Activated naive CD4-positive, alpha-beta T cell treated with anti-CD3 and anti-CD28 coated beads, Interleukin-2, amount 50 U/mL, for 24 hours (primary cell): ENCODE data around the gene KDM3B.
A peak's percentile ranks its signal among the peaks of the same experiment; 100 is the strongest.

Experiments
- H3K27ac Mint-ChIP-seq: one replicate; pipeline ENCODE4 v1.8.0; 2021; ENCODE audit warnings: mild to moderate bottlenecking, mixed read lengths
- H3K27me3 Mint-ChIP-seq: one replicate; pipeline ENCODE4 v1.8.0; 2021; ENCODE audit warnings: mixed read lengths
- H3K36me3 Mint-ChIP-seq: one replicate; pipeline ENCODE4 v1.8.0; 2021; ENCODE audit warnings: mixed read lengths
- H3K4me1 Mint-ChIP-seq: one replicate; pipeline ENCODE4 v1.8.0; 2021; ENCODE audit warnings: mixed read lengths
- H3K4me3 Mint-ChIP-seq: one replicate; pipeline ENCODE4 v1.8.0; 2021; ENCODE audit warnings: mild to moderate bottlenecking, mixed read lengths
- H3K9me3 Mint-ChIP-seq: one replicate; pipeline ENCODE4 v1.8.0; 2021; ENCODE audit warnings: mixed read lengths

Gene KDM3B

GRCh38 chr5:138449501-138450239 is 97.2 kb downstream of the KDM3B start:
- no peaks in the 10 kb centered on the region for H3K36me3 Mint-ChIP-seq
- no peaks in the 10 kb centered on the region for H3K9me3 Mint-ChIP-seq
- no peaks in the 10 kb centered on the region for H3K27me3 Mint-ChIP-seq
- H3K4me1 Mint-ChIP-seq: peaks cover 5% of the 10 kb centered on the region
- H3K27ac Mint-ChIP-seq: peak overlapping the region; percentile 24
- H3K4me3 Mint-ChIP-seq: no peak overlapping the region

GRCh38 chr5:138450971-138451370 is 98.5 kb downstream of the KDM3B start:
- Mint-ChIP-seq H3K4me1 (peaks cover 5% of the 10 kb centered on the region), H3K4me3 (no peak overlapping the region), H3K27me3 (no peaks in the 10 kb centered on the region), H3K36me3 (no peaks in the 10 kb centered on the region), H3K9me3 (no peaks in the 10 kb centered on the region), H3K27ac (no peak overlapping the region)

DNA sequence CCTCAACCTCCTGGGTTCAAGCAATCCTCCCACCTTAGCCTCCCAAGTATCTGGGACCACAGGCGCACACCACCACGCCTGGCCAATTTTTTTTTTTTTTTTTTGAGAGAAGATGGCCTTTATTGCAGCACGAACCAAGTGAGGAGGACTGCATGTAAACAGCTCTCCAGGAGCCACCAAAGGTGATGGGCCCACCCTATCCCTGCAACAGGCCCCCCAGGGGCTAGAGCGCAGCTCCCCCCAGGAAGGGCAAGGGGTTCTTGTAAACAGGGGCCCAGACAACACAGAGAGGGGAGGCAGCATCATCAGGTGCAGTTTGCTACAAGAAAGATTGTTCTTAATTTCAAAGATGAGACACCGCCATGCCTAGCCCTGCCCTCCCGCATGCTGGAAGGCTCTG is 100.2 kb downstream of the KDM3B start:
- Mint-ChIP-seq H3K9me3 (no peaks in the 10 kb centered on the region), H3K4me3 (no peak overlapping the region), H3K4me1 (peaks cover 9% of the 10 kb centered on the region), H3K27ac (no peak overlapping the region), H3K27me3 (no peaks in the 10 kb centered on the region), H3K36me3 (no peaks in the 10 kb centered on the region)

GRCh38 chr5:138453590-138453989 is 101.1 kb downstream of the KDM3B start:
- no peaks in the 10 kb centered on the region for H3K9me3 Mint-ChIP-seq
- H3K4me3 Mint-ChIP-seq: no peak overlapping the region
- peaks cover 17% of the 10 kb centered on the region for H3K4me1 Mint-ChIP-seq
- H3K27me3 Mint-ChIP-seq: no peaks in the 10 kb centered on the region
- H3K36me3 Mint-ChIP-seq: no peaks in the 10 kb centered on the region
- no peak overlapping the region for H3K27ac Mint-ChIP-seq

DNA sequence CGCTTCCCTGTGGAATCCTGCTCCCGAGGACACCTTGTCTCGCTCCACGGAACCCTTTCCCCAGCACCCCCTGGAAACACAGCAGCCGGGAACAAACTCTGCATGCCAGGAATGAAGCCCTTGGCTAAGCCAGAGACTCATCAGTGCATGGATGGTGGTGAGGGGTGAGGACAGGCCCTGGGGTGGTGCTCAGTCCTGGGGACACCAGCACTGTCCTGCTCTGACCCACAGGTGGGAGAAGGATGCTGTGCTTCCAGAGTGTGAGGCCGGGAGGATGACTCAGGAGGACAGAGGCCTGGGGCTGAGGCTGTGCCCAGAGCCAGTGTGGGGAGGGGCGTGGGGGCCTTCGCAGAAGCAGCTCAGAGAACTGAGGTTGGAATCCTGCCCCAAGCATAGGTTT is 101.6 kb downstream of the KDM3B start:
- Mint-ChIP-seq H3K4me1 (peaks cover 23% of the 10 kb centered on the region), H3K36me3 (no peaks in the 10 kb centered on the region), H3K9me3 (no peaks in the 10 kb centered on the region), H3K27ac (no peak overlapping the region), H3K27me3 (no peaks in the 10 kb centered on the region), H3K4me3 (no peak overlapping the region)

DNA sequence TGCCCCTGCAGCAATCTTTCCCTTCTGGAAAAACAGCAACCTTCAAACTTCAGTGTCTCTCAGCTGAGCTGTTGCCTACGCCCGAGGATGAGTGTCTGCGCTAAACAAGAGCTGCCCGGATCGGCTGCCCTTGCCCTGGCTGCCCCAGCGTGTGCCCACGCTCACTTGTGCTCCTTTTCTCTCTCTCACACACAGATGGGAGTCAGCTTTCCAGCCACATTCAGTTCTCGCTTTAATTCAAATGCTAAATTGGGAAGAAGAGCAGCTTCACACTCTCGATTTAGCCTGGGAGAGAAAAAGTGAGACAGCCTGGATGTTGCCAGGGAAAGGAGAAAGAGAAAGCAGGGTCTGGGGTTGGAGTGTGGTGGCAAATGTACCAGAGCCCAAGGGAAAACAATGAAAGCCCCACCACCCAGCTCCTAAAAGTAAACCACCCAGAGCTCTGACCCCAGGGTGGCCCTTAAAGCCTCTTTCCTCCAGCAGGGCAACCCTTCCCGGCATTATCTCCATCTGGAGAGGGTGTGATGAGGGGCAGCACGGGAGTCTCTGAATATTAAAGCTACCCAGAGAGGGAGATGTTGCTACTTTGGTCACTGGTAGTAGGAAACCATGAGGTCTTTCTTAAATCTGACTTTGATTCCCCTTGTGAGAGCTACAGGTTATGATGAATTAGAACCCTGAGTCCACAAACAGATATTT is 102.9 kb downstream of the KDM3B start:
- Mint-ChIP-seq H3K27ac (no peak overlapping the region), H3K9me3 (no peaks in the 10 kb centered on the region), H3K27me3 (no peaks in the 10 kb centered on the region), H3K4me3 (no peak overlapping the region), H3K4me1 (peaks cover 30% of the 10 kb centered on the region), H3K36me3 (no peaks in the 10 kb centered on the region)

DNA sequence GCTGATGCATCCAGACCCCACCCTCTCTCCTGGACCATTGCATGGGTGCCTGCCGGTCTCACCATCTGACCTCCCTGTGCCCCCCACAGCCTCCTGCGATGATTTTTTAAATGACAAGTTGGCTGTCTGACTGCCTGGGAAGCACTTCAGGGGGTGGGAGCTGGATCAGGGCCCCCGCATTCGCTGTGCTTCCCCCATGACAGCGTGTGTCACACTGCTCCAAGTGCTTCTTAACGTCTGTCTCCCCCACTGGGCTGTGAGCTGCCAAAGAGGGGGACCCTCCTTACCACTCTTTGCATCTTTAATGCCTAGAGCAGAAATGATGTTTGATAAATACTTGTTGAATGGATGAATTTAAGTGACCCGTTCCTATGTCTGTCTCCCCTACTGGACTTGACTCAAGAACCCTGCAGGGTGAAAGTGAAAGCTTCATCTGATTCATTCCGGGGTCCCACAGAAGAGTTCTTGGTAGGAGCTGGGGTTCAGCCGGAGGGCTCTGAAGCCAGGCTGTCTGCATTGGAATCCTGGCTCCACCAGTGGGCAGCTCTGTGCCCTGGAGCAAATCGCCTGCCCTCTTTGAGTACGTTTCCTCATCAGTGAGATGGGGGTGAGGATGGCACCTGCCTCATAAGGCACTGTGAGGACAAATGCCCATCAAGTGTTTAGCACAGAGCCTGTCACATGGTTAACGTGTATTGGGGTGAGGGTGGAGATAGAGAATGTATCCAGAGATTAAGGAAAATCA is 105.2 kb downstream of the KDM3B start:
- H3K4me1 Mint-ChIP-seq: peaks cover 43% of the 10 kb centered on the region
- no peaks in the 10 kb centered on the region for H3K36me3 Mint-ChIP-seq
- H3K27ac Mint-ChIP-seq: peak overlapping the region; percentile 37
- H3K27me3 Mint-ChIP-seq: no peaks in the 10 kb centered on the region
- H3K9me3 Mint-ChIP-seq: no peaks in the 10 kb centered on the region
- H3K4me3 Mint-ChIP-seq: peak overlapping the region; percentile 8

DNA sequence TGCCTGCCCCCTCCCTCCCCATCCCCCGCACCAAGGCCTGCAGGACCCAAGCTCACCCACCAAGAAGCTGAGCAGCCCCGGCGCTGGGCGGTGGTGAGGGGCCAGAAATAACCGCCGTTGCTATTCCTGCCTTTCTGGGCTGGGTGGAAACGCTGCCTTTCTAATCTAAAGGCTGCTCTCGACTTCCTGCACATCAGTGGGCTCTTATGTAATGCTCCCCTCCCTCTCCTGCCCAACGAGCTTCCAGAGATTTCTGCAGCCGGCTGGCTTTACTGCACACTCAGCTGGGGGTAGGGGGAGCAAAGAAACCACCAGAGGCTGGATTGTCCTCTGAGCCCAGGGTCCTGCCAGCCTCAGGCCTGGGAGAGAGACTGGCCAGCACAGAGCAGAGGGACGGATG is 105.9 kb downstream of the KDM3B start:
- H3K9me3 Mint-ChIP-seq: no peaks in the 10 kb centered on the region
- no peak overlapping the region for H3K4me3 Mint-ChIP-seq
- no peaks in the 10 kb centered on the region for H3K36me3 Mint-ChIP-seq
- H3K27ac Mint-ChIP-seq: no peak overlapping the region
- no peaks in the 10 kb centered on the region for H3K27me3 Mint-ChIP-seq
- H3K4me1 Mint-ChIP-seq: peaks cover 43% of the 10 kb centered on the region

DNA sequence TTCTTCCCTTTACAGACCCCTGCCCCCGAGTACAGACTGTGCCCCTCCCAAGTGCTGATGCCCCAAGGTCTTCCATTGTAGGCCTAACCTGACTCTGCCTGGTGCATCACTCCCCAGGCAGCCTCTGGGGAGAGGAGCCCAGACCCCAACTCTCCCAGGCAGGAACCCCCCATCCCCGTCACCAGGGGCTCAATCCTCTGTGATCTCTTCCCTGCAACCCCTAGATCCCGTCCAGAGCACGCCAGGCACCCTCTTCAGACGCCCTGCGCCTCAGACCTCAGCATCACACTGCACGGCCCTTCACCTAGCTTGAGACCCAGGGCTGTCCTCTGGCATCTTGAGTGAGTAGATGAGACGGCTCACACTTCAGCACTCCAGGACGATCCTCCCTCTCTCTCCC is 106.4 kb downstream of the KDM3B start:
- H3K27me3 Mint-ChIP-seq: no peaks in the 10 kb centered on the region
- H3K4me3 Mint-ChIP-seq: peak overlapping the region; percentile 66
- no peaks in the 10 kb centered on the region for H3K9me3 Mint-ChIP-seq
- H3K27ac Mint-ChIP-seq: peak overlapping the region; percentile 95
- no peaks in the 10 kb centered on the region for H3K36me3 Mint-ChIP-seq
- H3K4me1 Mint-ChIP-seq: peaks cover 43% of the 10 kb centered on the region

- H3K36me3 Mint-ChIP-seq: no peaks in the 10 kb centered on the region
- peak overlapping the region; percentile 66 for H3K4me3 Mint-ChIP-seq
- no peaks in the 10 kb centered on the region for H3K27me3 Mint-ChIP-seq
- H3K4me1 Mint-ChIP-seq: peaks cover 43% of the 10 kb centered on the region
- H3K27ac Mint-ChIP-seq: peak overlapping the region; percentile 95
- H3K9me3 Mint-ChIP-seq: no peaks in the 10 kb centered on the region
These were observed 106.9 kb downstream of the KDM3B start for GRCh38 chr5:138459311-138459933.

DNA sequence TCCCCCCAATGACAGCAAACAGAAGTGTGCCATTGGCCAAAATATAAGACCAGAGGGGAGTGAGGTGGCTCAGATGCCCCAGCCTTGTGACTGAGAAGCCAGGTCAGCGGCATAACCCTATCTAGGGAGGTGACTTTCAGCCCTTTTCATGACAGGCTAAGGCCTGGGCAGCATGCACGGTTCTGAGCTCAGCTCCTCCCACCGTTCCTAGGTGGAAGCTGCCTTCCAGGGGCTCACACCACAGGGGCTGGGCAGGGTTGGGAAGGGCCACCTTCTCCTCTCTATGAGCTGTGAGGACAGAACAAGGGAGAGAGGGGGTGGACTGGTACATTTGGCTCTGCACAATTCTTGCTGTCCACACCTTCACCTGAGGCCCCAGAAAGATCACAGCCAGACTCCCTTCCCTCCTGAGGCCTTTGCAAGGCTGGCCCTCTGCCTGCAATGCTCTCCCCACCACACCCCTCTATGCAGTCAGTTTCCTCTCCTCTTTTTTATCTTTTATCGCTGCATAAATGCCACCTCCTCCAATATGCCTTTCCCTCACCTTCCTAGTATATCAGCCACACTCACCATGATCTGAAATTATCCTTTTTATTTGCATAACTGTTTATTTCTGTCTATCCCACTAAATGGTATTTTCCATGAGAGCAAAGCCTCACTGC is 107.7 kb downstream of the KDM3B start:
- Mint-ChIP-seq H3K36me3 (no peaks in the 10 kb centered on the region), H3K4me1 (peaks cover 43% of the 10 kb centered on the region), H3K4me3 (peak overlapping the region; percentile 52), H3K27ac (peak overlapping the region; percentile 95), H3K9me3 (no peaks in the 10 kb centered on the region), H3K27me3 (no peaks in the 10 kb centered on the region)

GRCh38 chr5:138461343-138462125 is 109.0 kb downstream of the KDM3B start:
- Mint-ChIP-seq H3K36me3 (no peaks in the 10 kb centered on the region), H3K27me3 (no peaks in the 10 kb centered on the region), H3K4me1 (peaks cover 44% of the 10 kb centered on the region), H3K9me3 (no peaks in the 10 kb centered on the region), H3K27ac (peak overlapping the region; percentile 66), H3K4me3 (peak overlapping the region; percentile 5)

GRCh38 chr5:138463419-138464007 is 111.0 kb downstream of the KDM3B start:
- H3K27ac Mint-ChIP-seq: peak overlapping the region; percentile 83
- H3K36me3 Mint-ChIP-seq: peaks cover 14% of the 10 kb centered on the region
- peaks cover 53% of the 10 kb centered on the region for H3K4me1 Mint-ChIP-seq
- H3K27me3 Mint-ChIP-seq: no peaks in the 10 kb centered on the region
- no peaks in the 10 kb centered on the region for H3K9me3 Mint-ChIP-seq
- H3K4me3 Mint-ChIP-seq: peak overlapping the region; percentile 88

DNA sequence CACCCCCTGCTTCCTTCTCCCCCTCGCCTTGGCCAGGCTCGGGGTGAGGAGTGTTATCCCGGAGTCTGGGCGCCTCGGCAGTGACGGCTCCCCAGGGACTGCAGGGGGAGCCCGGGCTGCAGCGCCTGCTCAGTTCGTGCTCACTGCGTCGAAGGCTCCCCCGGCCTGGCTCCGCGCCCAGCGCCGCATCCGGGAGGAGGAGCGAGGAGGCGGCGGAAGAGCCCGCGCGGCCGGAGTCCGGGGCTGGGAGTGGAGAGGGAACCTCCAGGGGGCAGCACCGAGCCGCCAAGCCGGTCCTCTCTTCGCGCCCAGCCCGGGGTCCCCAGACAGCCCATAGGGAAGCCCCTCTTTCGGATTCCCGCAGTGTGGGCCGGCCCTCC is 111.5 kb downstream of the KDM3B start:
- peaks cover 52% of the 10 kb centered on the region for H3K4me1 Mint-ChIP-seq
- H3K36me3 Mint-ChIP-seq: peaks cover 14% of the 10 kb centered on the region
- no peaks in the 10 kb centered on the region for H3K27me3 Mint-ChIP-seq
- H3K4me3 Mint-ChIP-seq: peak overlapping the region; percentile 88
- no peaks in the 10 kb centered on the region for H3K9me3 Mint-ChIP-seq
- peak overlapping the region; percentile 84 for H3K27ac Mint-ChIP-seq
